GM12892 (cell line): ENCODE data around the gene SH3RF3.

ENCODE experiments used
- DNase-seq: peaks from one replicate; pipeline ENCODE4 v3.0.0; 2011; ENCODE audit not compliant: insufficient read length
- FAIRE-seq: peaks from 2 replicates; lab custom pipeline; 2011; peaks lifted over from hg19 to GRCh38; lab: Jason Lieb, UNC
- POLR2A ChIP-seq: IDR thresholded peaks from 2 replicates; pipeline ENCODE4 v1.6.1; 2011; ENCODE audit warnings: low read depth, low read length, control low read depth
- POLR2AphosphoS5 ChIP-seq: IDR thresholded peaks from 2 replicates; pipeline ENCODE4 v1.6.1; 2011; ENCODE audit warnings: low read depth, low read length, control low read depth
- TAF1 ChIP-seq: IDR thresholded peaks from 2 replicates; pipeline ENCODE4 v1.6.1; 2011; ENCODE audit warnings: low read depth, mild to moderate bottlenecking, control low read depth, low read length, borderline replicate concordance

Gene SH3RF3

DNA sequence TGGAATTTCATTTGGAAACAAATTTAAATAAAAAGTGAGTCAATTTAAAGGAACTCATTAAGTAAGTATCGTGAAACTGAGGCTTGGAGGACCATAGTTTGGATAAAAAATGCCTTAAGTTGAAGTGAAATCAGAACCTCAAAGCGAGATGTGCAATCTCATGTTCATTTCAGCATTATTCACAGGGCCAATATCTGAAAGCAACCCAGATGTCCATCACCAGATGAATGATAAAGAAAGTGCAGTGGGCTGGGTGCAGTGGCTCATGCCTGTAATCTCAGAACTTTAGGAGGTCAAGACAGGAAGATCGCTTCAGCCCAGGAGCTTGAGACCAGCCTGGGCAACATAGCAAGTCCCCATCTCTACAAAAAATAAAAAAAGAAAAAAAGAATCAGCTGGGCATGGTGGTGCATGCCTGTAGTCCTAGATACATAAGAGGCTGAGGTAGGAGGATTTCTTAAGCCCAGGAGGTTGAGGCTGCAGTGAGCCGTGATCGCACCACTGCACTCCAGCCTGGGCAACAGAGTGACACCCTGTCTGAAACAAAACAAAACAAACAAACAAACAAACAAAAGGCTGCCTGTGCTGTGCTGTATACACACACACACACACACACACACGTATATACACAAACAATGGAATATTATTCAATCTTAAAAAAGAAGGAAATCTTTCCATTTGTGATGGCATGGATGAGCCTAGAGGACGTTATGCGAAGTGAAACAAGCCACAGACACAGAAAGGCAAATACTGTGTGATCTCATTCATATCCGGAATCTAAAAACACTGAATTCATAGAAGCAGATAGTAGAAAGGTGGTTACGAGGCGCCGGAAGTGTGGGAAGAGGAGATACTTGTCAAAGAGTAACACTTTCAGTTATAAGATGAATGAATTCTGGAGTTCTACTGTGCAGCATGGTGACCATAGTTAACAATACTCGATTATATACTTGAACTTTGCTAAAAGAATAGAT lies 14.5 kb downstream of the SH3RF3 start:
- FAIRE-seq, result peak; percentile 87
- no peak for DNase-seq
- TF ChIP-seq POLR2AphosphoS5, result no peak
- TF ChIP-seq TAF1, result no peak
- TF ChIP-seq POLR2A, result no peak

- TF ChIP-seq POLR2AphosphoS5, result no peak
- DNase-seq, result no peak
- FAIRE-seq, result no peak
Measured at GRCh38 chr2:109144271-109144670, 15.3 kb downstream of the SH3RF3 start.

GRCh38 chr2:109144721-109145120 lies 15.7 kb downstream of the SH3RF3 start:
- TF ChIP-seq POLR2A (no peak), POLR2AphosphoS5 (no peak), TAF1 (no peak)
- FAIRE-seq, result no peak
- DNase-seq, result no peak

GRCh38 chr2:109145286-109145685 lies 16.3 kb downstream of the SH3RF3 start:
- DNase-seq (no peak), FAIRE-seq (no peak)
- TF ChIP-seq TAF1 (no peak), POLR2A (no peak), POLR2AphosphoS5 (no peak)

DNA sequence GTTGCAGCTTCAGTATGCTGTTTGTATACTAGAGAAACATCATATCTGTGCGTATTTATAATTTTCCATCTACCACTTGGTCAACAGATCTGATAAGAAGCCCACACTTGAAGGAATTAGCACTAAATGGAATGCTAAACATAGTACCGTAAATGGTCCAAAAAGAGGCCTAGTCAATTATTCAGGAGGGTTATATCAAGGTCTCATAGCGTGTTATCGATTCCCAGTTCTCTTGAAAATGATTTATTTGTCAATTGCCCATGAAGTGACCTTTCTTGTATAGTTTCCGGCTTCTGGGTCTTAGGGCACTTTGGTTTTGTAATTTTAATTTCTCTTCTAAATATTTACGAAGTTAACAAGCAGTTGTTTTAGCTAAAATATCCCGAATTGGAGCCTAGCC lies 18.4 kb downstream of the SH3RF3 start:
- DNase-seq (no peak), FAIRE-seq (no peak)
- TF ChIP-seq POLR2A (no peak), TAF1 (no peak), POLR2AphosphoS5 (no peak)

DNA sequence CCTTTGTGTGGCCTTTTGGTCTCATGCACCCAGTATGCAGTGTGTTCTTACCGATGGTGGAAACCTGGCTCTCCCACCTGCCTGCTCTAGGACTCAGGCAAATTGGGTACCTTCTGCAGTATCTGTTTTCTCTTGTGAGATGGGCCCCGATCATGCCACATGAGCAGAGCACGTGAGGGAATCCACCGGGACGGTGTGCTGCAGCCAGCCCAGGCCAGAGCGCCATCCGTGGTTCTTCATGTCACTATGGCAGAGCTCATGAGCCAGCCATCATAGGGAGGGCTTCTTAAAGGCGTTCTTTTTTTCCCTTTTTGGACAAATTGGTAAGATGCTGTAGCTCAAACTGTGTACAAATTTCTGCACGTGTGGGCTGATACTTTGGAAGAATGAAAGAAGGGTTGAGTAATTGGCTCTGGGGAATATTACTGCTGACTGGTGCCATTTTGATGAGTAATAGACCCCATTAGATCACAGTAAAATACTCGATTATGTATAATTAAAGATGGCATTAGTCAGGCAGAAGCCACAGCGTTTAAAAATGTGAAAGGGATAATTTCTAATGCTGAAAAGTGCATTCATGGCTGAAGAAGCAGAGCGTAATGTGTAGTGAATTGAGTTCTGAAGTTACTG lies 19.2 kb downstream of the SH3RF3 start:
- no peak for FAIRE-seq
- TF ChIP-seq POLR2AphosphoS5, result no peak
- TF ChIP-seq TAF1, result no peak
- TF ChIP-seq POLR2A, result no peak
- DNase-seq, result no peak

DNA sequence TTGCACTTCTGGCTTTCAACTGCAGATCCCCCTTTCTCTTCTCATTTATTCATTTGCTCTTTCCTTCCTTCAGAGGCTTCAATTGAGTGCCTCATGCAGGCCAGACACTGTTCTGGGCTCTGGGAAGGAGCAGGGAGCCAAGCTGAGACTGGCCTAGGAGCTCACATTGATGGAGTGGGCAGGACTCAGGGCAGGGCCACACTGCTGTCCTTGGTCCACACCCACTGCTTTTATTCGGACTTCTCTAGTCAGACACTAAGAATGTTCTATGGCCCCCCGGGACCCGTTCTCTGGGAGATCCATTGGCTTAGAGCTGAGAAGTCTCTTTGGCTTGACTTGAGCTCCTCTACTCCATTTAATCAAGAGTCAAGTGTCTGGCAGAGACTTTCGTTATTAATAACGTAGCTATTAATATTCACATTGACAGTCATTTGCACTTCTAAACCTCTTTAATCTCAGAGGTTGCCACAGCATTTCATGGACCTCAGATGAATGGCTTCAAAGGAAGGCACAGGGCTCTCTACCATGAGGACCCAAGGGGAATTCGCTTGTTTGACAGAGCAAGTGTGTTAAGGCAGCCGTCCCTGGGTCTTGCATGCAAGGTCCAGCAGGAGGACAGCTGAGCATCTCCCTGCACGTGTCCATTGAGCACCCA lies 20.1 kb downstream of the SH3RF3 start:
- FAIRE-seq, result no peak
- DNase-seq, result no peak

DNA sequence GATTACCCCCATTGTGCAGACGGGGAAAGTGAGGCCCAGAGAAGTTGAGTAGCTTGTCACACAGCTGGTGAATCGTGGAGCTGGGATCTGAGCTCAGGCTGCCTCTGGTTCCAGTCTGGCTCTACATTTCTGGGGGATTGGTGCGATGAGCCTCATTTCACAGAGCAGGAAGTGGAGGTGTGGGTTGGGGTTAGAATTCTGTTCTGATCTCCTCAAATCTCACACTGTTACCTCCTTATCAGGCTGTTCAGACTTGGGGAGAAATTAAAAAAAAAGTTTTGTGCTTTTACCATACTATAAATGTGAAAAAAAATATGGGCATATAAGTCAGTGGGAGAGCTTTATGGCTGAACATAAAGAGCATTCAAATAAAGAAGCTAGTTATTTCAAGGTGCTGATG lies 21.6 kb downstream of the SH3RF3 start:
- no peak for TF ChIP-seq POLR2A
- TF ChIP-seq POLR2AphosphoS5, result no peak
- no peak for TF ChIP-seq TAF1
- FAIRE-seq, result no peak
- DNase-seq, result no peak

More for the DNA sequence above, 20.1 kb downstream of the SH3RF3 start:
- TF ChIP-seq POLR2A (no peak), TAF1 (no peak), POLR2AphosphoS5 (no peak)

DNA sequence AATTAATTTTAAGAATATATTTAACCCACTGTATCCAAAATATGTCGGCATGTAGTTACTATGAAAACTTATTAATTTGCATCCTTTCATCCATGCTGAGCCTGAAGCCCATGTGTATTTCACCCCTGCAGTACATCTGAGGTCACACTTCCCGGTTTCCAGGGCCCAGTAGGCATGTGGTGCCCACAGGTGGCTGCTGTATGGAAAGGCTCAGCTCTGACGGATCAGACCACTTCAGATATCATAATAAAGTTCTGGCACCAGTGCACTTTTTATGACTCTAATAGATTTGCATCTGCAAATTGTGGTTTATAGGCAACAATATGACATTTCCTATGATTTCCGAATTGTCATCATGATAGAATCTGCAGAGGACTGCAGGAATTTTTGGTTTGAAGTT lies 22.5 kb downstream of the SH3RF3 start:
- no peak for TF ChIP-seq POLR2AphosphoS5
- no peak for TF ChIP-seq TAF1
- no peak for TF ChIP-seq POLR2A
- FAIRE-seq (no peak), DNase-seq (no peak)

GRCh38 chr2:109153005-109153784 lies 24.2 kb downstream of the SH3RF3 start:
- FAIRE-seq, result no peak
- no peak for TF ChIP-seq TAF1
- TF ChIP-seq POLR2AphosphoS5, result no peak
- no peak for TF ChIP-seq POLR2A

DNA sequence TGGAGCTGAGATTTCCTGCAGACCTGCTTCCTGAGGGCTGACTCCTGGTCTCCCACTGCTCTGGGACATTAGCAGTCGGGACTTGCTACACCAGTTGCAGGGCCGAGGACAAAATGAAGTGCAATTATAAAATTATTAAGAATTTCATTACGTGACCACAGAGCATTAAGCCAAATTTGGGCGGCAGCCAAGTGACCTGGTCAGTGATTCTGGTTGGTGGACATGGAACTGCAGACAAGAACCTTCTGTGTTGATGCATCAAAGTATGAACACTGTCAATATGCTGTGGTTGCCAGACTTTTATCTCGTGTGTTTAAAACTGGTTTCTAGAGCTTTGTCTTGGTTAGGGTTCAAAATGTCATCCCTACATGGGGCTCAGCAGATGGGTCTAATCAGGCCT lies 24.8 kb downstream of the SH3RF3 start:
- TF ChIP-seq POLR2A (no peak), POLR2AphosphoS5 (no peak), TAF1 (no peak)
- FAIRE-seq, result no peak
- no peak for DNase-seq

More at GRCh38 chr2:109153005-109153784, 24.2 kb downstream of the SH3RF3 start:
- no peak for DNase-seq

DNA sequence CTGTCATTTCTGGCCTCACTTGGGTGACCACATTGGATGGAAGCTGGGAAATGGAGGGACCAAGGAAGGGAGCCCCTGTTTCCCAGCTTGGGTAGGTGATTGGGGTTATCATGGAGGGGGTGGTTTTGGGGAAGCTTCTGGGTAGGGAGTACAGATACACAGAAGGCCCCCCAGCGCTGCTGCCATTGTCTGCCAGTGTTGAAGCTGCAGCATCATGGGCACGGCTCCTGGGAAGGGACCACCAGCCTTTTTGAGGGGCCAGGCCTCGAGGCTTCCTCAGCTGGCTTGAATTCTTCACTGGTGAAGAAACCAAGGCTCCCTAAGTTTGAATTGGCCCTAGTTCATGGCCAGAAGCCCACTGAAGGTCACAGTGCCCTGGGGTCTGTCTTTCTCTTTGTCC lies 25.2 kb downstream of the SH3RF3 start:
- TF ChIP-seq POLR2AphosphoS5 (no peak), TAF1 (no peak), POLR2A (no peak)
- FAIRE-seq (no peak), DNase-seq (no peak)
